CD14-positive monocyte (primary cell): ENCODE results near the gene KLF15. TPM values are rescaled to one million over a fixed set of nuclear protein-coding genes. Genes with fewer than 3 reads are reported as not detected.

Experiments
- DNase-seq, 3 donors: peaks; one replicate each; pipeline ENCODE4 v3.0.0-alpha.2; 2011 to 2022
- H2AFZ ChIP-seq: 2 replicates; pipeline ENCODE4 v1.6.0; 2012; ENCODE audit warnings: mild to moderate bottlenecking, low read depth, low read length, inconsistent platforms; ENCODE audit not compliant: insufficient read depth, poor library complexity, severe bottlenecking
- H3K27ac ChIP-seq, 2 donors: 1 replicate in 1 of 2; 2 replicates in 1 of 2; pipeline ENCODE4 v1.5.1; 2012 to 2013; ENCODE audit warnings: low read length in 2 of 2, control low read depth in 1 of 2, inconsistent platforms in 1 of 2, low read depth in 1 of 2, mild to moderate bottlenecking in 1 of 2
- H3K27me3 ChIP-seq, 2 donors: one replicate each; pipeline versions ENCODE4 v1.6.0 to v1.6.1; 2011 to 2013; ENCODE audit warnings: low read length in 2 of 2; ENCODE audit not compliant: control insufficient read depth in 2 of 2, insufficient read depth in 2 of 2
- H3K36me3 ChIP-seq, 2 donors: replicated peaks in 1 of 2; 1 replicate in 1 of 2; 2 replicates in 1 of 2; pipeline versions ENCODE4 v1.5.1 to v1.6.1; 2012 to 2013; ENCODE audit warnings: low read length in 2 of 2, control low read depth in 1 of 2, inconsistent platforms in 1 of 2, mild to moderate bottlenecking in 1 of 2; ENCODE audit not compliant: insufficient read depth in 2 of 2, control insufficient read depth in 1 of 2
- H3K4me1 ChIP-seq, 2 donors: 1 replicate in 1 of 2; 2 replicates in 1 of 2; pipeline versions ENCODE4 v1.5.1 to v1.6.1; 2012 to 2013; ENCODE audit warnings: low read length in 2 of 2, control low read depth in 1 of 2, inconsistent platforms in 1 of 2, mild to moderate bottlenecking in 1 of 2, moderate library complexity in 1 of 2; ENCODE audit not compliant: insufficient read depth in 2 of 2, control insufficient read depth in 1 of 2
- H3K4me2 ChIP-seq: replicated peaks from 2 replicates; pipeline ENCODE3; 2012; ENCODE audit warnings: low read length, moderate library complexity, mild to moderate bottlenecking; ENCODE audit not compliant: poor library complexity, severe bottlenecking; ENCODE audit errors: extremely low read depth
- H3K4me3 ChIP-seq, 3 experiments: fragments of 200-600 bp in 1 of 3; sonication (generic) in 1 of 3; replicated peaks in 1 of 3; 1 replicate in 2 of 3; 2 replicates in 1 of 3; pipeline ENCODE4 v1.5.1; 2011 to 2013; ENCODE audit warnings: low read length in 3 of 3, mild to moderate bottlenecking in 3 of 3, control low read depth in 2 of 3, low read depth in 2 of 3, inconsistent platforms in 1 of 3, moderate library complexity in 1 of 3
- H3K79me2 ChIP-seq: 2 replicates; pipeline ENCODE4 v1.6.0; 2012; ENCODE audit warnings: mild to moderate bottlenecking, control low read depth, inconsistent platforms, low read length, moderate library complexity; ENCODE audit not compliant: insufficient read depth
- H3K9ac ChIP-seq: 2 replicates; pipeline ENCODE4 v1.6.0; 2017; ENCODE audit warnings: low read length, mild to moderate bottlenecking; ENCODE audit not compliant: insufficient read depth, poor library complexity, severe bottlenecking
- H3K9me3 ChIP-seq, 2 donors: replicated peaks in 1 of 2; 1 replicate in 1 of 2; 2 replicates in 1 of 2; pipeline versions ENCODE4 v1.5.1 to v1.6.1; 2012 to 2013; ENCODE audit warnings: low read length in 2 of 2, control low read depth in 1 of 2; ENCODE audit not compliant: control insufficient read depth in 1 of 2, insufficient read depth in 1 of 2
- H4K20me1 ChIP-seq: 2 replicates; pipeline ENCODE4 v1.6.0; 2012; ENCODE audit warnings: mild to moderate bottlenecking, low read length, control low read depth, moderate library complexity; ENCODE audit not compliant: insufficient read depth
- H3K27ac Mint-ChIP-seq, 7 donors: one replicate each; pipeline ENCODE4 v1.8.0; 2020; ENCODE audit warnings: mild to moderate bottlenecking in 7 of 7, mixed read lengths in 7 of 7, moderate library complexity in 6 of 7, inconsistent platforms in 2 of 7
- H3K27me3 Mint-ChIP-seq, 3 donors: one replicate each; pipeline ENCODE4 v1.8.0; 2021 to 2022; ENCODE audit warnings: low read depth in 3 of 3, mild to moderate bottlenecking in 3 of 3, mixed read lengths in 3 of 3, moderate library complexity in 3 of 3, inconsistent platforms in 1 of 3
- H3K36me3 Mint-ChIP-seq, 2 donors: one replicate each; pipeline ENCODE4 v1.8.0; 2020; ENCODE audit warnings: mixed read lengths in 2 of 2, inconsistent platforms in 1 of 2, mild to moderate bottlenecking in 1 of 2
- H3K4me1 Mint-ChIP-seq: one replicate; pipeline ENCODE4 v1.8.0; 2020; ENCODE audit warnings: mild to moderate bottlenecking, mixed read lengths
- H3K4me3 Mint-ChIP-seq, 2 donors: one replicate each; pipeline ENCODE4 v1.8.0; 2020; ENCODE audit warnings: mild to moderate bottlenecking in 2 of 2, mixed read lengths in 2 of 2, moderate library complexity in 1 of 2
- H3K9me3 Mint-ChIP-seq, 7 donors: one replicate each; pipeline ENCODE4 v1.8.0; 2020 to 2022; ENCODE audit warnings: mixed read lengths in 7 of 7, mild to moderate bottlenecking in 6 of 7, moderate library complexity in 6 of 7, inconsistent platforms in 2 of 7
- CTCF ChIP-seq: fragments of 200-600 bp; IDR thresholded peaks from one replicate; pipeline ENCODE4 v1.8.0; 2022; ENCODE audit warnings: antibody characterized with exemption, mild to moderate bottlenecking
- WGBS: methylation state at CpG from one replicate; pipeline ENCODE4 v1.1.5; 2013; ENCODE audit warnings: missing lambda C conversion rate; ENCODE audit not compliant: insufficient coverage; 5-methylcytosine and 5-hydroxymethylcytosine counted together
- intact Hi-C, 2 donors: fragments of 100-400 bp; cut with micrococcal nuclease; formaldehyde crosslinking; loops; one replicate each; pipeline versions ENCODE4 v1.15.0 to v1.15.1; 2023
- polyA plus RNA-seq, 3 donors: library from polyadenylated mRNA; depleted of rRNA in 1 of 3; unstranded in 2 of 3; stranded (reverse) in 1 of 3; fragments of 300-500 nt in 2 of 3; fragments of >200 nt in 1 of 3; fragmentation: Illumina TruSeq in 2 of 3; gene quantifications; 1 replicate in 2 of 3; 2 replicates in 1 of 3; pipeline ENCODE4 v1.2.3, GENCODE V29; 2012 to 2021

Gene KLF15
- polyA plus RNA-seq, 3 donors, result not detected

GRCh38 chr3:126350502-126351085, 6.6 kb downstream of the KLF15 start:
- Histone ChIP-seq H2AFZ (no peak overlapping the region), H3K36me3 (no peaks in the 10 kb centered on the region), H4K20me1 (no peaks in the 10 kb centered on the region), H3K79me2 (no peaks in the 10 kb centered on the region), H3K4me1 (no peaks in the 10 kb centered on the region), H3K9me3 (peaks cover 0 to 4% of the 10 kb centered on the region in 2 donors), H3K4me3 (no peak overlapping the region), H3K9ac (no peak overlapping the region), H3K4me2 (no peak overlapping the region), H3K27ac (no peak overlapping the region), H3K27me3 (peaks cover 6 to 18% of the 10 kb centered on the region in 2 donors)
- peaks cover 0 to 4% of the 10 kb centered on the region in 2 donors for H3K36me3 Mint-ChIP-seq
- peaks cover 2% of the 10 kb centered on the region for H3K4me1 Mint-ChIP-seq
- peaks cover 17 to 30% (median 20%) of the 10 kb centered on the region in 3 donors for H3K27me3 Mint-ChIP-seq
- H3K4me3 Mint-ChIP-seq, result no peak overlapping the region
- intact Hi-C loops, result loop anchor here (10.0 kb wide), 2 partner anchors 114 to 124 kb away; partner anchors contain the start of gene ZXDC (in 1 of the 2)
- peaks cover 0 to 3% (median 0%) of the 10 kb centered on the region in 7 donors for H3K9me3 Mint-ChIP-seq
- no peak for DNase-seq
- H3K27ac Mint-ChIP-seq, result no peak overlapping the region
- no peak for TF ChIP-seq CTCF
- WGBS, result 90% methylated on average over 9 of the region's 9 CpGs

DNA sequence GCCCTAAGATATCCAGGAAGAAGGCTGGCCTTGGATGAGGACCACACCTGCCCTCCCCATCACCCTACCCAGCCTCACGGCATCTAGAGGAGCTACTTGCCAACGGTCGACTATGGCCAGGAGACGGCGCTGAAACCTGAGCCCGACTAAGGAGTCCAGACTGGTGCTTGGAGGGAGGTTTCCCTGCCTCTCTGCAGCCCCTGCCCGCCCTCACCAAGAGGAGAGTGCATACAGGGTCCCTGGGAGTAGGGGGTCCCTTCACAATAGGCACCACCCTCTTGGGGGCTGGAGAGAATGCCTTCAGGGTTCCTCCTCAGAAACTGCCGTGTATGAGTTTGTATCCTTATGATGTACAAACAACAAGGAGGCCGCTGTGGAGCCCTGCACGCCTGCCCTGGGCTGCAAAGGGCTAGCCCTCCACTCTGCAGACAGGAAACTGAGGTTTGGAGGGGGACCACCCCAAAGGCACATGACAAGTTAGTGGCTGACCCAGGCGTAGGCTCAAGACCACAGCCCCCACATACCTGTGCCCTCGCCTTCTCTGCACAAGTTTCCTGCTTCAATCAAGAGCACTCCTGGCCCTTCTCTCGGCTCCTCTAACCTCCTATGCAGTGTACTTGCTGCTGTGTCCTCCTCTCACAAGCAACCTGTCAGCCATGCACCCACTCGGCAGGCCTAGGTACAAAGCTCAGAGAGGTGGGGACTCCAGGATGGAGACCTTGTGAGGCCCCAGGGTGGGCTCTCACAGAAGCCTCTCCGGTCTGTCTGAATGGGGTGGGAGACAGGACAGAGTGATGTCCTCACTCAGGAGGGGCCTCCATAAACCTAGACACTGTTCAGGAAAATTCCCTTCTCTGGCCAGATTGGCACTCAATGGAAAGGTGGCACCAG, 7.4 kb downstream of the KLF15 start:
- H3K4me1 ChIP-seq, result no peaks in the 10 kb centered on the region
- Mint-ChIP-seq H3K4me1 (no peaks in the 10 kb centered on the region), H3K9me3 (peaks cover 0 to 1% (median 0%) of the 10 kb centered on the region in 7 donors), H3K4me3 (no peak overlapping the region), H3K36me3 (no peaks in the 10 kb centered on the region), H3K27me3 (peaks cover 10 to 23% (median 15%) of the 10 kb centered on the region in 3 donors), H3K27ac (no peak overlapping the region)
- DNase-seq, result no peak
- intact Hi-C loops, result loop anchor here (10.0 kb wide), 2 partner anchors 115 to 125 kb away; partner anchors contain the start of gene ZXDC (in 1 of the 2)
- no peak for TF ChIP-seq CTCF
- no peaks in the 10 kb centered on the region for H3K79me2 ChIP-seq
- H3K4me3 ChIP-seq, result no peak overlapping the region
- H3K27ac ChIP-seq, result no peak overlapping the region
- H2AFZ ChIP-seq, result no peak overlapping the region
- no peak overlapping the region for H3K9ac ChIP-seq
- no peaks in the 10 kb centered on the region for H3K9me3 ChIP-seq
- WGBS, result 51% methylated on average over 5 of the region's 15 CpGs
- peaks cover 0 to 11% of the 10 kb centered on the region in 2 donors for H3K27me3 ChIP-seq
- no peaks in the 10 kb centered on the region for H4K20me1 ChIP-seq
- no peaks in the 10 kb centered on the region for H3K36me3 ChIP-seq
- H3K4me2 ChIP-seq, result no peak overlapping the region
